ENCODE results near the gene DGKB. TPM values are rescaled to one million over a fixed set of nuclear protein-coding genes. Genes with fewer than 3 reads are reported as not detected.
A peak's percentile ranks its signal among the peaks of the same experiment; 100 is the strongest.

Gene DGKB
- total and polyA plus RNA-seq, 2 donors (not counting 1 experiment from before 2014, with no cell fraction given), result 0.31 TPM; not detected in 1

DNA sequence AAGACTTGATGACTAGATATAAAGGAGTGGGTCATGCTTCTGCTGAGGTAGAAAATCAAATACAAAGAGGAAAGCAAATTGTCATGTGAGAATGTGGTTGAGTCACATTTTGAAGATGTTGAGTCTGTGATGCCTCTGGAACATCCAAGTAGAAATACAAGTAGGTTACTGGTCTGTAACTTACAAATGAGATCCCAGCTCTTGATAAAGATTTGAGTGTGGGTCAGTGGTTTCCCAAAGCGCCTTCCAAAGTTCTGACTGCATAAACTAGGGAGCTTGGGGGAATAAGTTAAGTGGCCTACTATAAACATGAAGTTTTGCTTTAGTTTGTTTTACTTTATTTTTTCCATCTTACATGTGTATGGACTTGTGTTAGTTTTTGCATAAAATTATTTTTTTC lies 768.8 kb downstream of the DGKB start:
- no peaks in the 10 kb centered on the region for H3K36me3 ChIP-seq (ENCODE audit: control insufficient read depth, insufficient read depth, low read length)
- H3K27me3 ChIP-seq (ENCODE audit: control insufficient read depth, insufficient read depth, low read length), result no peaks in the 10 kb centered on the region
- H3K4me1 ChIP-seq (ENCODE audit: control insufficient read depth, extremely low read depth, insufficient read depth, low read length), result no peaks in the 10 kb centered on the region

DNA sequence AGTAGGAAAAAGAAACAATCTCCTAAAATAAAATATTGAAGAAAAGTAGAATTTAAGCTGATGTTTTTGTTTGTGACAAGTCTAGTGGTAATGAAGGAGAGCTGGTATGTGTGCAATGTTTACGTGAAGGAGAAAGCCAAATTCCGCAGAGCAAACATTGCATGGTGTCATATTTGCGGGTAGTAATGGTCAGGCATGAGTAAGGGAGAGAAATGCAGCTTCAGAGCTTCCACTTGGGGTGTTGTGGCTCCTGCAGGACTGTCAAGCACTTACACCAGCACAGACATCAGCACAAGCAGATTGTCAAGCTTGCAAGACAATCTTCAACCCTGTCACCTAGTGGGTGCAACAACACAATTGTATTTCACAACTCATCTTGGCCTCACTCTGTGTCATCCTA lies 776.6 kb downstream of the DGKB start:
- Histone ChIP-seq H3K9ac (ENCODE audit: insufficient read depth, low read length) (no peak overlapping the region), H4K20me1 (ENCODE audit: control insufficient read depth, extremely low read depth, insufficient read depth, low read length) (no peaks in the 10 kb centered on the region), H3K36me3 (ENCODE audit: control insufficient read depth, insufficient read depth, low read length) (no peaks in the 10 kb centered on the region), H3K9me3 (ENCODE audit: control insufficient read depth, insufficient read depth, low read depth, low read length) (no peaks in the 10 kb centered on the region), H3K4me1 (ENCODE audit: control insufficient read depth, extremely low read depth, insufficient read depth, low read length) (no peaks in the 10 kb centered on the region), H3K4me3 (replicated peaks in 1 of 4; ENCODE audit: control extremely low read depth in 1 of 4, insufficient read depth in 1 of 4, low read depth in 3 of 4, low read length in 4 of 4) (no peak overlapping the region), H3K79me2 (ENCODE audit: control insufficient read depth, insufficient read depth, low read length) (no peaks in the 10 kb centered on the region), H3K4me2 (ENCODE audit: extremely low read depth, insufficient read depth, low read length) (no peak overlapping the region), H3K27me3 (ENCODE audit: control insufficient read depth, insufficient read depth, low read length) (no peaks in the 10 kb centered on the region), H2AFZ (ENCODE audit: low read length) (peak overlapping the region; percentile 17), H3K27ac (ENCODE audit: insufficient read depth, low read length) (no peak overlapping the region)
- peak in 1 of 2 donors; percentile 8 for DNase-seq (ENCODE audit: low read depth in 2 of 2)
- TF ChIP-seq EZH2 (IDR thresholded peaks at IDR 0.05; ENCODE audit: low read length, missing control alignments), result no peak
- TF ChIP-seq, protein P1, sequence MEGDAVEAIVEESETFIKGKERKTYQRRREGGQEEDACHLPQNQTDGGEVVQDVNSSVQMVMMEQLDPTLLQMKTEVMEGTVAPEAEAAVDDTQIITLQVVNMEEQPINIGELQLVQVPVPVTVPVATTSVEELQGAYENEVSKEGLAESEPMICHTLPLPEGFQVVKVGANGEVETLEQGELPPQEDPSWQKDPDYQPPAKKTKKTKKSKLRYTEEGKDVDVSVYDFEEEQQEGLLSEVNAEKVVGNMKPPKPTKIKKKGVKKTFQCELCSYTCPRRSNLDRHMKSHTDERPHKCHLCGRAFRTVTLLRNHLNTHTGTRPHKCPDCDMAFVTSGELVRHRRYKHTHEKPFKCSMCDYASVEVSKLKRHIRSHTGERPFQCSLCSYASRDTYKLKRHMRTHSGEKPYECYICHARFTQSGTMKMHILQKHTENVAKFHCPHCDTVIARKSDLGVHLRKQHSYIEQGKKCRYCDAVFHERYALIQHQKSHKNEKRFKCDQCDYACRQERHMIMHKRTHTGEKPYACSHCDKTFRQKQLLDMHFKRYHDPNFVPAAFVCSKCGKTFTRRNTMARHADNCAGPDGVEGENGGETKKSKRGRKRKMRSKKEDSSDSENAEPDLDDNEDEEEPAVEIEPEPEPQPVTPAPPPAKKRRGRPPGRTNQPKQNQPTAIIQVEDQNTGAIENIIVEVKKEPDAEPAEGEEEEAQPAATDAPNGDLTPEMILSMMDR (conservative IDR thresholded peaks at IDR 0.05 in 1 of 2, IDR thresholded peaks at IDR 0.05 in 1 of 2; ENCODE audit: low read depth in 1 of 2, low read length in 2 of 2), result no peak

More for the DNA sequence above, 768.8 kb downstream of the DGKB start:
- Histone ChIP-seq H3K9ac (ENCODE audit: insufficient read depth, low read length) (no peak overlapping the region), H4K20me1 (ENCODE audit: control insufficient read depth, extremely low read depth, insufficient read depth, low read length) (no peaks in the 10 kb centered on the region), H3K27ac (ENCODE audit: insufficient read depth, low read length) (no peak overlapping the region), H2AFZ (ENCODE audit: low read length) (no peak overlapping the region), H3K4me2 (ENCODE audit: extremely low read depth, insufficient read depth, low read length) (no peak overlapping the region), H3K9me3 (ENCODE audit: control insufficient read depth, insufficient read depth, low read depth, low read length) (no peaks in the 10 kb centered on the region), H3K4me3 (replicated peaks in 1 of 4; ENCODE audit: control extremely low read depth in 1 of 4, insufficient read depth in 1 of 4, low read depth in 3 of 4, low read length in 4 of 4) (no peak overlapping the region), H3K79me2 (ENCODE audit: control insufficient read depth, insufficient read depth, low read length) (no peaks in the 10 kb centered on the region)
- TF ChIP-seq EZH2 (IDR thresholded peaks at IDR 0.05; ENCODE audit: low read length, missing control alignments), result no peak
- TF ChIP-seq, protein P1 (conservative IDR thresholded peaks at IDR 0.05 in 1 of 2, IDR thresholded peaks at IDR 0.05 in 1 of 2; ENCODE audit: low read depth in 1 of 2, low read length in 2 of 2), result no peak
- DNase-seq (ENCODE audit: low read depth in 2 of 2), result peak in 1 of 2 donors; percentile 3

DNA sequence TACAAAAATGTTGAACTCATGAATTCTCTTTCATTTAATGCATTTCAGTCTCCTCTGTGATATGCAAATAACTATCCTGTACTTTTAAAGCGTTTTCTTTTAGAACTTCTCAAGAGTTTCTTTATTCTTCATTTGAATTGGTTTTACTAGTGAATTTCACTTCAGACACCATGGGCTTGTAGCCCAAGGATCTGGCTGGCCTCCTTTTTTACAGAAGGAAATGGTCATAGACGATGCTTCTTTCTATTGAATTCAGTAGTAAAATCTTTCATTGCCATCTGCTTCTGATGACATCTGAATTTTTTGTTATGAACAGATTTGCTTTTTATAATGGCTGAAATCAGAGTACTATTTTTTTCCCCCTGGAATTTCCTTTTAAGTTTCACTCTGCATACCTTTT lies 777.8 kb downstream of the DGKB start:
- Histone ChIP-seq H3K9me3 (ENCODE audit: control insufficient read depth, insufficient read depth, low read depth, low read length) (no peaks in the 10 kb centered on the region), H3K79me2 (ENCODE audit: control insufficient read depth, insufficient read depth, low read length) (no peaks in the 10 kb centered on the region), H4K20me1 (ENCODE audit: control insufficient read depth, extremely low read depth, insufficient read depth, low read length) (no peaks in the 10 kb centered on the region), H3K9ac (ENCODE audit: insufficient read depth, low read length) (no peak overlapping the region), H3K4me2 (ENCODE audit: extremely low read depth, insufficient read depth, low read length) (no peak overlapping the region), H3K27me3 (ENCODE audit: control insufficient read depth, insufficient read depth, low read length) (no peaks in the 10 kb centered on the region), H2AFZ (ENCODE audit: low read length) (no peak overlapping the region), H3K4me3 (replicated peaks in 1 of 4; ENCODE audit: control extremely low read depth in 1 of 4, insufficient read depth in 1 of 4, low read depth in 3 of 4, low read length in 4 of 4) (no peak overlapping the region), H3K4me1 (ENCODE audit: control insufficient read depth, extremely low read depth, insufficient read depth, low read length) (no peaks in the 10 kb centered on the region), H3K27ac (ENCODE audit: insufficient read depth, low read length) (no peak overlapping the region), H3K36me3 (ENCODE audit: control insufficient read depth, insufficient read depth, low read length) (no peaks in the 10 kb centered on the region)
- TF ChIP-seq, protein P1 (conservative IDR thresholded peaks at IDR 0.05 in 1 of 2, IDR thresholded peaks at IDR 0.05 in 1 of 2; ENCODE audit: low read depth in 1 of 2, low read length in 2 of 2), result no peak
- TF ChIP-seq EZH2 (IDR thresholded peaks at IDR 0.05; ENCODE audit: low read length, missing control alignments), result no peak
- DNase-seq (ENCODE audit: low read depth in 2 of 2), result no peak
